ENCODE results near the gene DLX1.

DNA sequence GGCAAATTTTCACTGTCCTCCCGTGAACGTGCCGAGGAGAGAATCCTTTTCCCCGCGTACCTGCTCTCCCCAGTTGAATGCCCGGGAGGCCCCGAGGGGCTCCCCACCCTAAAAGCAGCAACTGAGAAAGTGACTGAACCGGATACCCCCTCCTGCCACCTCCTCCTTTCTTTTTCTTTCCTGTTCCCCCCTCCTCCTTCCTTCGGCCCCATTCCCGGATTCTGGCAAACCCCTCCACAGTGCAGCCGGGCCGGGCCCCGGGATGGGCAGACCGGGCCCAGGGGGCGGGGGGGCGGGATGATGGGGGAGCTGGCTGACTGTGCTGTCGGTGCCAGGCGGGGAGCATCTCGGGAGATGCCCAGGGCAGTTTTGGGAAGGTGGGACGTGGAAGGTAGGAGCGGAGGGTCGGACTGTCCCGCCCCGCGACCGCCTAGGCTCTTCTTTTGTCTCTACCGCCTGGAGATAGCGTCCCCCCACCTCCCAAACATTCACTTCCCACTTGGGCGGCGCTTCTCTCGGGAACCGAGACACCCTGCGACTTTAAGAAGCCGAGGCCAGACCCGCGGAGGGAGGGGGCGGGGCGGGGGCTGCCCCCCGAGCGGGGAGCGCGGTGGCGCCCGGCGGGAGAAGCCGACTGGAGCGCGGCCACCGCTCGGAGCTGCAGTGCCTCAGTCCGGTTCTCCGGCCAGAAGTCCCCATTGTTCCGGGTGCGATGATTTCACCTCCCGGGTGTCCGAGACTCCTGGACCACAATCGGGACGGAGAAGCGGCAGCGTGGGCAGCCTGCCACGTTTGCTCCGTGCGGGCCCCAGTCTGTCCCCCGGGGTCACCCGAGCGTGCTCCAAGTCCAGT lies 9.2 kb downstream of the DLX1 start:
- TF ChIP-seq EZH2 (IDR thresholded peaks at IDR 0.05; ENCODE audit: low read depth) = no peak
- TF ChIP-seq, protein P1, sequence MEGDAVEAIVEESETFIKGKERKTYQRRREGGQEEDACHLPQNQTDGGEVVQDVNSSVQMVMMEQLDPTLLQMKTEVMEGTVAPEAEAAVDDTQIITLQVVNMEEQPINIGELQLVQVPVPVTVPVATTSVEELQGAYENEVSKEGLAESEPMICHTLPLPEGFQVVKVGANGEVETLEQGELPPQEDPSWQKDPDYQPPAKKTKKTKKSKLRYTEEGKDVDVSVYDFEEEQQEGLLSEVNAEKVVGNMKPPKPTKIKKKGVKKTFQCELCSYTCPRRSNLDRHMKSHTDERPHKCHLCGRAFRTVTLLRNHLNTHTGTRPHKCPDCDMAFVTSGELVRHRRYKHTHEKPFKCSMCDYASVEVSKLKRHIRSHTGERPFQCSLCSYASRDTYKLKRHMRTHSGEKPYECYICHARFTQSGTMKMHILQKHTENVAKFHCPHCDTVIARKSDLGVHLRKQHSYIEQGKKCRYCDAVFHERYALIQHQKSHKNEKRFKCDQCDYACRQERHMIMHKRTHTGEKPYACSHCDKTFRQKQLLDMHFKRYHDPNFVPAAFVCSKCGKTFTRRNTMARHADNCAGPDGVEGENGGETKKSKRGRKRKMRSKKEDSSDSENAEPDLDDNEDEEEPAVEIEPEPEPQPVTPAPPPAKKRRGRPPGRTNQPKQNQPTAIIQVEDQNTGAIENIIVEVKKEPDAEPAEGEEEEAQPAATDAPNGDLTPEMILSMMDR (conservative IDR thresholded peaks at IDR 0.05) = no peak

Data from PC-9 (cell line).